Effector memory CD4-positive, alpha-beta T cell (primary cell): Measurements from ENCODE around the gene WFDC12.

ENCODE experiments used
- DNase-seq, 3 donors: peaks; one replicate each; pipeline ENCODE4 v3.0.0-alpha.2; 2020
- H3K27ac ChIP-seq: 2 replicates; pipeline ENCODE4 v1.7.0; 2013; ENCODE audit warnings: mild to moderate bottlenecking, low read length, moderate library complexity; ENCODE audit not compliant: insufficient read depth, poor library complexity, severe bottlenecking
- H3K27me3 ChIP-seq: replicated peaks from 2 replicates; pipeline ENCODE4 v1.7.0; 2013; ENCODE audit warnings: mild to moderate bottlenecking, low read length; ENCODE audit not compliant: insufficient read depth, control insufficient read depth, poor library complexity, severe bottlenecking
- H3K36me3 ChIP-seq: 2 replicates; pipeline ENCODE4 v1.7.0; 2013; ENCODE audit warnings: mild to moderate bottlenecking, low read length, moderate library complexity; ENCODE audit not compliant: control insufficient read depth, insufficient read depth
- H3K4me1 ChIP-seq: 2 replicates; pipeline ENCODE4 v1.7.0; 2013; ENCODE audit warnings: low read length, mild to moderate bottlenecking; ENCODE audit not compliant: control insufficient read depth, insufficient read depth, poor library complexity, severe bottlenecking
- H3K4me3 ChIP-seq: 2 replicates; pipeline ENCODE4 v1.7.0; 2013; ENCODE audit warnings: low read length, low read depth, mild to moderate bottlenecking; ENCODE audit not compliant: insufficient read depth, poor library complexity, severe bottlenecking
- H3K9me3 ChIP-seq: 2 replicates; pipeline ENCODE4 v1.7.0; 2013; ENCODE audit warnings: mild to moderate bottlenecking, low read length, moderate library complexity; ENCODE audit not compliant: control insufficient read depth

WFDC12 gene

GRCh38 chr20:45105317-45105716, 18.9 kb downstream of the WFDC12 start:
- no peaks in the 10 kb centered on the region for H3K36me3 ChIP-seq
- peaks cover 5% of the 10 kb centered on the region for H3K4me1 ChIP-seq
- no peak overlapping the region for H3K27ac ChIP-seq
- DNase-seq: no peak
- H3K4me3 ChIP-seq: no peak overlapping the region
- H3K9me3 ChIP-seq: no peaks in the 10 kb centered on the region
- peaks cover 4% of the 10 kb centered on the region for H3K27me3 ChIP-seq

GRCh38 chr20:45104786-45105185, 19.5 kb downstream of the WFDC12 start:
- Histone ChIP-seq H3K27ac (no peak overlapping the region), H3K9me3 (no peaks in the 10 kb centered on the region), H3K4me3 (no peak overlapping the region), H3K4me1 (peaks cover 5% of the 10 kb centered on the region), H3K27me3 (peaks cover 4% of the 10 kb centered on the region), H3K36me3 (no peaks in the 10 kb centered on the region)
- DNase-seq: no peak

- Histone ChIP-seq H3K27ac (no peak overlapping the region), H3K36me3 (no peaks in the 10 kb centered on the region), H3K4me1 (peaks cover 7% of the 10 kb centered on the region), H3K27me3 (peaks cover 11% of the 10 kb centered on the region), H3K4me3 (no peak overlapping the region), H3K9me3 (no peaks in the 10 kb centered on the region)
- no peak for DNase-seq
These were observed 21.2 kb downstream of the WFDC12 start for GRCh38 chr20:45103072-45103471.

- Histone ChIP-seq H3K27me3 (peaks cover 19% of the 10 kb centered on the region), H3K4me3 (no peak overlapping the region), H3K4me1 (peaks cover 8% of the 10 kb centered on the region), H3K36me3 (no peaks in the 10 kb centered on the region), H3K27ac (no peak overlapping the region), H3K9me3 (no peaks in the 10 kb centered on the region)
- DNase-seq: no peak
These were observed 22.9 kb downstream of the WFDC12 start for GRCh38 chr20:45101333-45101850.

GRCh38 chr20:45100563-45101245, 23.6 kb downstream of the WFDC12 start, which contains the start of gene KCNS1:
TSS of gene KCNS1 (minus strand) at chr20:45101127. CDS start at chr20:45099236, 1,891 bp downstream.
- H3K27ac ChIP-seq: no peak within 1 kb of the TSS
- no peaks in the 10 kb centered on the region for H3K36me3 ChIP-seq
- H3K4me3 ChIP-seq: no peak within 1 kb of the TSS
- no peaks in the 10 kb centered on the region for H3K9me3 ChIP-seq
- peaks cover 23% of the 10 kb centered on the region for H3K27me3 ChIP-seq
- no peak for DNase-seq
- peaks cover 9% of the 10 kb centered on the region for H3K4me1 ChIP-seq

GRCh38 chr20:45098103-45098773, 26.0 kb downstream of the WFDC12 start:
- no peak for DNase-seq
- H3K27ac ChIP-seq: no peak overlapping the region
- peaks cover 23% of the 10 kb centered on the region for H3K27me3 ChIP-seq
- no peaks in the 10 kb centered on the region for H3K36me3 ChIP-seq
- peaks cover 11% of the 10 kb centered on the region for H3K4me1 ChIP-seq
- H3K4me3 ChIP-seq: peak overlapping the region; percentile 18
- H3K9me3 ChIP-seq: no peaks in the 10 kb centered on the region

- DNase-seq: no peak
- peaks cover 23% of the 10 kb centered on the region for H3K27me3 ChIP-seq
These were observed 26.7 kb downstream of the WFDC12 start for GRCh38 chr20:45097485-45098102.

GRCh38 chr20:45096781-45097180, 27.5 kb downstream of the WFDC12 start:
- Histone ChIP-seq H3K36me3 (no peaks in the 10 kb centered on the region), H3K4me1 (peaks cover 11% of the 10 kb centered on the region), H3K9me3 (no peaks in the 10 kb centered on the region), H3K4me3 (no peak overlapping the region), H3K27me3 (peaks cover 23% of the 10 kb centered on the region), H3K27ac (no peak overlapping the region)
- DNase-seq: no peak

More at GRCh38 chr20:45097485-45098102, 26.7 kb downstream of the WFDC12 start:
- Histone ChIP-seq H3K4me3 (peak overlapping the region; percentile 18), H3K9me3 (no peaks in the 10 kb centered on the region), H3K36me3 (no peaks in the 10 kb centered on the region), H3K4me1 (peaks cover 11% of the 10 kb centered on the region), H3K27ac (no peak overlapping the region)

GRCh38 chr20:45095805-45096238, 28.4 kb downstream of the WFDC12 start:
- Histone ChIP-seq H3K4me1 (peaks cover 9% of the 10 kb centered on the region), H3K4me3 (no peak overlapping the region), H3K36me3 (no peaks in the 10 kb centered on the region), H3K27ac (no peak overlapping the region), H3K27me3 (peaks cover 20% of the 10 kb centered on the region), H3K9me3 (no peaks in the 10 kb centered on the region)
- DNase-seq: peak; percentile 11 to 32 (median 16)
